ENCODE data around the gene ORM1.

GRCh38 chr9:114324492-114324891, 1.6 kb downstream of the ORM1 start:
- TF ChIP-seq POLR2A (IDR thresholded peaks at IDR 0.05; ENCODE audit: low read depth, low read length) (no peak), POLR2AphosphoS5 (IDR thresholded peaks at IDR 0.05; ENCODE audit: low read depth, low read length) (no peak)

Data from GM12892 (cell line).